A673 (cell line): ENCODE data around the gene PCCA. TPM values are rescaled to one million over a fixed set of nuclear protein-coding genes. Genes with fewer than 3 reads are reported as not detected.

Source experiments
- BruUV-seq: library from RNA; stranded (reverse); fragments of 400-500 nt; replicated peaks from 2 replicates; lab custom pipeline; 2021; lab: Mats Ljungman, UMichigan
- CTCF ChIA-PET: fragments of 300-600 bp; sonication (Branson Sonifier 250); formaldehyde crosslinking; loops from one replicate; lab custom pipeline; 2022; ENCODE audit warnings: antibody characterized with exemption; lab: Charles Lee
- POLR2A ChIA-PET: fragments of 300-600 bp; sonication (Branson Sonifier 250); formaldehyde crosslinking; loops from one replicate; lab custom pipeline; 2022; ENCODE audit warnings: antibody characterized with exemption; ENCODE audit not compliant: low non-redundant PET; lab: Charles Lee
- DNase-seq: peaks from one replicate; pipeline ENCODE4 v3.0.0-alpha.2; 2015; ENCODE audit warnings: low spot score
- H3K27ac ChIP-seq: fragments of 200-600 bp; sonication (generic); 2 replicates; pipeline ENCODE4 v1.5.1; 2016; ENCODE audit warnings: mixed run types, low read depth, mild to moderate bottlenecking, mixed read lengths, antibody characterized with exemption, low read length; ENCODE audit not compliant: poor library complexity, severe bottlenecking
- H3K27me3 ChIP-seq: fragments of 200-600 bp; sonication (generic); replicated peaks from 2 replicates; pipeline ENCODE4 v1.6.1; 2017; ENCODE audit warnings: mixed run types, low read depth, mild to moderate bottlenecking, mixed read lengths, antibody characterized with exemption, low read length; ENCODE audit not compliant: insufficient read depth, poor library complexity
- H3K36me3 ChIP-seq: fragments of 200-600 bp; sonication (generic); 2 replicates; pipeline ENCODE4 v1.6.1; 2016; ENCODE audit warnings: mixed run types, mild to moderate bottlenecking, mixed read lengths, antibody characterized with exemption, low read length; ENCODE audit not compliant: insufficient read depth, poor library complexity, severe bottlenecking
- H3K4me1 ChIP-seq: fragments of 200-600 bp; sonication (generic); 2 replicates; pipeline ENCODE4 v1.6.1; 2017; ENCODE audit warnings: mixed run types, mild to moderate bottlenecking, mixed read lengths, antibody characterized with exemption, low read length; ENCODE audit not compliant: insufficient read depth, poor library complexity, severe bottlenecking
- H3K4me3 ChIP-seq: fragments of 200-600 bp; sonication (generic); 2 replicates; pipeline ENCODE4 v1.5.1; 2016; ENCODE audit warnings: low read depth, mixed run types, mild to moderate bottlenecking, mixed read lengths, low read length; ENCODE audit not compliant: poor library complexity, severe bottlenecking
- H3K9me3 ChIP-seq: fragments of 200-600 bp; sonication (generic); 2 replicates; pipeline ENCODE4 v1.6.1; 2016; ENCODE audit warnings: mixed run types, low read depth, mild to moderate bottlenecking, mixed read lengths, antibody characterized with exemption, low read length; ENCODE audit not compliant: poor library complexity, severe bottlenecking
- CTCF ChIP-seq: fragments of 300-800, 200-600 bp; sonication (generic); conservative IDR thresholded peaks from 2 replicates; pipeline ENCODE4 v1.5.1; 2017; ENCODE audit warnings: low read depth, mild to moderate bottlenecking, antibody characterized with exemption, low read length, moderate library complexity, mixed read lengths
- EZH2 ChIP-seq: fragments of 200-600 bp; sonication (generic); IDR thresholded peaks from 2 replicates; pipeline ENCODE4 v1.6.1; 2017; ENCODE audit warnings: borderline replicate concordance, low read depth, mild to moderate bottlenecking, mixed read lengths, antibody characterized with exemption, low read length; ENCODE audit not compliant: poor library complexity, severe bottlenecking
- intact Hi-C: fragments of 100-400 bp; cut with micrococcal nuclease; formaldehyde crosslinking; loops from one replicate; pipeline ENCODE4 v1.10.0; 2022; ENCODE audit not compliant: unreplicated experiment
- total RNA-seq: library from RNA; stranded (reverse); gene quantifications from 2 replicates; pipeline ENCODE4 v1.2.3, GENCODE V29; 2021

PCCA gene
- total RNA-seq, 1 experiment from 2014 or later, result 93.0 TPM

GRCh38 chr13:100552755-100553154 is 463.9 kb downstream of the PCCA start:
- intact Hi-C loops, result no loop called here
- POLR2A ChIA-PET, result no interaction called here
- Histone ChIP-seq H3K27ac (no peak overlapping the region), H3K4me1 (peaks cover 6% of the 10 kb centered on the region), H3K9me3 (no peaks in the 10 kb centered on the region), H3K36me3 (no peaks in the 10 kb centered on the region), H3K27me3 (no peaks in the 10 kb centered on the region), H3K4me3 (no peak overlapping the region)
- BruUV-seq, result no TSS peak
- CTCF ChIA-PET, result no interaction called here
- TF ChIP-seq CTCF (no peak), EZH2 (no peak)
- DNase-seq, result no peak

GRCh38 chr13:100559886-100560285 is 471.0 kb downstream of the PCCA start:
- no TSS peak for BruUV-seq
- CTCF ChIA-PET, result no interaction called here
- POLR2A ChIA-PET, result no interaction called here

GRCh38 chr13:100560498-100561157 is 471.7 kb downstream of the PCCA start:
- CTCF ChIA-PET, result no interaction called here
- DNase-seq, result no peak

More at GRCh38 chr13:100559886-100560285, 471.0 kb downstream of the PCCA start:
- Histone ChIP-seq H3K4me1 (no peaks in the 10 kb centered on the region), H3K9me3 (no peaks in the 10 kb centered on the region), H3K27me3 (no peaks in the 10 kb centered on the region), H3K36me3 (no peaks in the 10 kb centered on the region), H3K4me3 (no peak overlapping the region), H3K27ac (no peak overlapping the region)
- no peak for DNase-seq
- TF ChIP-seq CTCF (no peak), EZH2 (no peak)
- intact Hi-C loops, result no loop called here

More at GRCh38 chr13:100560498-100561157, 471.7 kb downstream of the PCCA start:
- BruUV-seq, result no TSS peak
- Histone ChIP-seq H3K9me3 (no peaks in the 10 kb centered on the region), H3K36me3 (no peaks in the 10 kb centered on the region), H3K4me1 (no peaks in the 10 kb centered on the region), H3K27ac (no peak overlapping the region), H3K27me3 (no peaks in the 10 kb centered on the region), H3K4me3 (no peak overlapping the region)
- POLR2A ChIA-PET, result no interaction called here
- intact Hi-C loops, result no loop called here
- no peak for TF ChIP-seq EZH2
- no peak for TF ChIP-seq CTCF
